Loucy (cell line): Measurements from ENCODE around the gene KIAA1328.

Source experiments
- H2AFZ ChIP-seq: fragments of 200-600 bp; sonication (generic); 2 replicates; pipeline ENCODE4 v1.6.0; 2016; ENCODE audit warnings: antibody characterized with exemption, mild to moderate bottlenecking, low read length, moderate library complexity
- H3F3A ChIP-seq: fragments of 200-600 bp; 2 replicates; pipeline ENCODE4 v1.6.0; 2016; ENCODE audit warnings: antibody characterized with exemption, low read depth, mild to moderate bottlenecking
- H3K27me3 ChIP-seq: fragments of 200-600 bp; sonication (generic); 2 replicates; pipeline ENCODE4 v1.6.1; 2014; ENCODE audit warnings: low read length, mild to moderate bottlenecking; ENCODE audit not compliant: insufficient read depth, poor library complexity, severe bottlenecking
- H3K36me3 ChIP-seq: fragments of 200-600 bp; sonication (generic); 2 replicates; pipeline ENCODE4 v1.6.1; 2016; ENCODE audit warnings: low read length; ENCODE audit not compliant: insufficient read depth
- H3K4me1 ChIP-seq: fragments of 200-600 bp; sonication (generic); 2 replicates; pipeline ENCODE4 v1.5.1; 2014; ENCODE audit warnings: low read length, mild to moderate bottlenecking; ENCODE audit not compliant: insufficient read depth, poor library complexity, severe bottlenecking
- H3K4me2 ChIP-seq: fragments of 200-600 bp; sonication (generic); 2 replicates; pipeline ENCODE4 v1.6.0; 2014; ENCODE audit warnings: antibody characterized with exemption, low read length, low read depth, mild to moderate bottlenecking; ENCODE audit not compliant: poor library complexity, severe bottlenecking
- H3K4me3 ChIP-seq: fragments of 200-600 bp; sonication (generic); 2 replicates; pipeline ENCODE4 v1.5.1; 2014; ENCODE audit warnings: low read length, mild to moderate bottlenecking, mixed read lengths; ENCODE audit not compliant: poor library complexity, severe bottlenecking
- H3K79me2 ChIP-seq: fragments of 200-600 bp; sonication (generic); 2 replicates; pipeline ENCODE4 v1.6.1; 2014; ENCODE audit warnings: low read length; ENCODE audit not compliant: insufficient read depth
- H3K9ac ChIP-seq: fragments of 200-600 bp; sonication (generic); 2 replicates; pipeline ENCODE4 v1.6.0; 2014; ENCODE audit warnings: mild to moderate bottlenecking, low read depth, low read length, moderate library complexity; ENCODE audit not compliant: poor library complexity, severe bottlenecking
- H3K9me2 ChIP-seq: fragments of 200-600 bp; sonication (generic); replicated peaks from 2 replicates; pipeline ENCODE4 v1.6.1; 2016; ENCODE audit warnings: low read depth, low read length, mixed read lengths
- H3K9me3 ChIP-seq: fragments of 200-600 bp; sonication (generic); 2 replicates; pipeline ENCODE4 v1.6.1; 2014; ENCODE audit warnings: mild to moderate bottlenecking, antibody characterized with exemption, low read length, low read depth; ENCODE audit not compliant: insufficient read depth
- H4K20me1 ChIP-seq: fragments of 200-600 bp; sonication (generic); 2 replicates; pipeline ENCODE4 v1.6.0; 2014; ENCODE audit warnings: antibody characterized with exemption, low read length, mild to moderate bottlenecking; ENCODE audit not compliant: insufficient read depth, poor library complexity, severe bottlenecking
- CTCF ChIP-seq: fragments of 200-600 bp; sonication (generic); conservative IDR thresholded peaks from 2 replicates; pipeline ENCODE4 v1.5.1; 2014; ENCODE audit warnings: mild to moderate bottlenecking, antibody characterized with exemption, low read length
- EZH2phosphoT487 ChIP-seq: fragments of 200-600 bp; IDR thresholded peaks from 2 replicates; pipeline ENCODE4 v1.6.1; 2018; ENCODE audit warnings: antibody characterized with exemption, mild to moderate bottlenecking, moderate library complexity, borderline replicate concordance

The KIAA1328 gene

GRCh38 chr18:37259711-37260110, 430.8 kb downstream of the KIAA1328 start:
- Histone ChIP-seq H2AFZ (no peak overlapping the region), H3K9ac (no peak overlapping the region), H3K79me2 (no peaks in the 10 kb centered on the region), H3K9me3 (no peaks in the 10 kb centered on the region), H3K9me2 (no peaks in the 10 kb centered on the region), H3K4me2 (no peak overlapping the region), H3K36me3 (no peaks in the 10 kb centered on the region), H3K27me3 (no peaks in the 10 kb centered on the region), H3K4me1 (no peaks in the 10 kb centered on the region), H3F3A (no peaks in the 10 kb centered on the region), H4K20me1 (no peaks in the 10 kb centered on the region), H3K4me3 (no peak overlapping the region)
- TF ChIP-seq EZH2phosphoT487 (no peak), CTCF (no peak)

- no peak for TF ChIP-seq CTCF
- H3K36me3 ChIP-seq: no peaks in the 10 kb centered on the region
Measured at GRCh38 chr18:37260367-37261093, 431.6 kb downstream of the KIAA1328 start.

GRCh38 chr18:37261246-37261840, 432.4 kb downstream of the KIAA1328 start:
- no peaks in the 10 kb centered on the region for H3K36me3 ChIP-seq
- no peak overlapping the region for H3K9ac ChIP-seq
- no peak overlapping the region for H3K4me2 ChIP-seq
- no peak for TF ChIP-seq CTCF
- no peak for TF ChIP-seq EZH2phosphoT487
- H3K27me3 ChIP-seq: no peaks in the 10 kb centered on the region
- H3K9me3 ChIP-seq: no peaks in the 10 kb centered on the region
- no peaks in the 10 kb centered on the region for H4K20me1 ChIP-seq
- no peak overlapping the region for H2AFZ ChIP-seq
- H3K9me2 ChIP-seq: no peaks in the 10 kb centered on the region
- no peaks in the 10 kb centered on the region for H3F3A ChIP-seq
- H3K4me3 ChIP-seq: no peak overlapping the region
- H3K79me2 ChIP-seq: no peaks in the 10 kb centered on the region
- no peaks in the 10 kb centered on the region for H3K4me1 ChIP-seq

More at GRCh38 chr18:37260367-37261093, 431.6 kb downstream of the KIAA1328 start:
- no peaks in the 10 kb centered on the region for H3F3A ChIP-seq
- no peak overlapping the region for H3K4me3 ChIP-seq
- no peaks in the 10 kb centered on the region for H3K27me3 ChIP-seq
- H2AFZ ChIP-seq: no peak overlapping the region
- no peaks in the 10 kb centered on the region for H3K9me3 ChIP-seq
- no peak overlapping the region for H3K4me2 ChIP-seq
- no peaks in the 10 kb centered on the region for H3K9me2 ChIP-seq
- H3K9ac ChIP-seq: no peak overlapping the region
- no peaks in the 10 kb centered on the region for H3K79me2 ChIP-seq
- no peaks in the 10 kb centered on the region for H4K20me1 ChIP-seq
- H3K4me1 ChIP-seq: no peaks in the 10 kb centered on the region
